ENCODE data around the gene S100A10.

The S100A10 gene

DNA sequence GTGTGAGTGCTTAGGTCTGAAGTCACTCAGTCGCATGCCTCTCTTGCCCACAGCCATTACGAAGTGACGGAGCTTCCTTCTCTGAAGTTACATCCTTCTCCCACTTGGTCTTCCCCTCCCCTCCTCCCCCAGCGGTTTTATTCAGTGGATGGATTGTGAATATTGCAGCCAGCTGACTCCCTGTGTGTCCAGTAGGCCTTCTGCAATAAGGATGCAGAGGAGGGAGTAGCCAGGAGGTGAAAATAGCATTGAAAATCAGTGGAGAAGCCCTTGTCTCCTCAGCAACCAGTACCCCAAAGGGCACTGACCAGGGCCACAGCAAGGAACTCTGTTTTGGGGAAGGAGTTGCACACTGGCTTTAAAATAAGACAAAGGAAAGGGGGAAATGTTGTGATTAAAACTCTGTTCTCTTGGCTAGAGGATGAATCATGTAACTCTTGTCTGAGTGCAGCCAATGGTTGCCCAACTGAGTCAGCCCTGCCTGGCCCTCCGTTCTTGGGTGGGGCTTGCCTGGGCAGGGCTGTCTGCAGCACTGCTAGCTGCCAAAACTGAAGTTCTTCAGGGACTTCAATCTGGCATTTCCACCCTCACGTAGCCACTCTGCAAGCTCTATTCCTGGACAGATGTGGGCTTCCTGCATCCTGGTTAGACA lies 4.3 kb downstream of the S100A10 start:
- 72 to 82% methylated on average over 6 of the region's 6 CpGs for WGBS, 2 experiments
- H3K4me3 ChIP-seq (ENCODE audit: insufficient read depth, low read depth, low read length), result no peak overlapping the region
- peaks cover 5% of the 10 kb centered on the region for H3K4me1 ChIP-seq (ENCODE audit: control insufficient read depth, insufficient read depth, low read length)
- no peaks in the 10 kb centered on the region for H3K9me3 ChIP-seq (ENCODE audit: control insufficient read depth, low read length)
- no peaks in the 10 kb centered on the region for H3K36me3 ChIP-seq (ENCODE audit: control insufficient read depth, insufficient read depth, low read length)
- H3K27me3 ChIP-seq (ENCODE audit: control insufficient read depth, insufficient read depth, low read length, poor library complexity, severe bottlenecking), result peaks cover 59% of the 10 kb centered on the region
- H3K27ac ChIP-seq (ENCODE audit: insufficient read depth, low read depth, low read length, poor library complexity, severe bottlenecking), result no peak overlapping the region

DNA sequence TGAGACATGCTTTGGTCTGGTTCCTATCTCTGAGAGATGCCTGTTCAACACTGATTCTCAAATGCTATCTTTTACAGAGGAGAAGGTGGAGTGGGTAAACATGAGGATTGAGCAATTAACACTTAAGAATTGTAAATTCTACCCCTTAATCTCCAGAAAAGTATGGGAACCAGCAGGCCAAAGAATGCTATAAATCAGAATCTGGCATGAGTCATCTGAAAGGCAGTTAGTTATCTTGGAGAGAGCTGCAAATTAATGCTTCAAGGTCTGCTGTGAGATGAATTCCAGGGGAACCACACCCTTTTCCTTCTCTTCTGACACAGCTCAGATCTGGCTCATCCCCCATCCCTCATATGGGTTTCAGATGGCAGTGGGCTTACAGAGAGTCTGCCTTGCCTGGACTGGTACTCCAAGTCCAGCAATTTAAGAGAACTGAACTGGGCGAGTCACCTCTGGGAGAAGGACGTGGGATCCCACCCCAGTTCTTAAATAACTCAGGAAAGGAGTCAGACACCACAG lies 5.2 kb downstream of the S100A10 start:
- Histone ChIP-seq H3K27ac (ENCODE audit: insufficient read depth, low read depth, low read length, poor library complexity, severe bottlenecking) (no peak overlapping the region), H3K9me3 (ENCODE audit: control insufficient read depth, low read length) (no peaks in the 10 kb centered on the region), H3K4me3 (ENCODE audit: insufficient read depth, low read depth, low read length) (no peak overlapping the region), H3K36me3 (ENCODE audit: control insufficient read depth, insufficient read depth, low read length) (no peaks in the 10 kb centered on the region), H3K4me1 (ENCODE audit: control insufficient read depth, insufficient read depth, low read length) (peaks cover 5% of the 10 kb centered on the region), H3K27me3 (ENCODE audit: control insufficient read depth, insufficient read depth, low read length, poor library complexity, severe bottlenecking) (peaks cover 51% of the 10 kb centered on the region)
- WGBS, 2 experiments, result 90 to 94% methylated on average over 2 of the region's 2 CpGs

GRCh38 chr1:151986501-151987190 lies 7.0 kb downstream of the S100A10 start:
- Histone ChIP-seq H3K27me3 (ENCODE audit: control insufficient read depth, insufficient read depth, low read length, poor library complexity, severe bottlenecking) (peaks cover 33% of the 10 kb centered on the region), H3K4me1 (ENCODE audit: control insufficient read depth, insufficient read depth, low read length) (no peaks in the 10 kb centered on the region), H3K9me3 (ENCODE audit: control insufficient read depth, low read length) (no peaks in the 10 kb centered on the region), H3K36me3 (ENCODE audit: control insufficient read depth, insufficient read depth, low read length) (no peaks in the 10 kb centered on the region), H3K4me3 (ENCODE audit: insufficient read depth, low read depth, low read length) (no peak overlapping the region), H3K27ac (ENCODE audit: insufficient read depth, low read depth, low read length, poor library complexity, severe bottlenecking) (no peak overlapping the region)
- WGBS, 2 experiments, result 85 to 93% methylated on average over 8 of the region's 8 CpGs

DNA sequence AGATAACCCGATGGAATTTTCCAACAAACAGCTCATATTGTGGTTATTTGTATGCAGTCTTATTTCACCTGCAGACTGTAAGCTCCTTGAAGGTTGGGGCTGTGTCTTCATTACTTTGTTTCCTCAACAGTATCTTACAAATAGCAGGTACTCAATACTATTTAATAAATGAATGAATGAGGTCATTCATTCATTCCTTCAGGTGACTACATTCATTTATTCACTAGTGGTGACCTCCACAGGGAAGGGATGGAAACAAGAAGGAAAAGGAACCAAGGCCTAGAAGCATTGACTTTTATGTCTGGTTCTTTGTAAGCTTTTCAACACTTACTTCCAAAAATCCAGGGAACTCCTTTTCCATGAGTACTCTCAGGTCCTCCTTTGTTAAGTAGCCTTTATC lies 7.9 kb downstream of the S100A10 start:
- H3K27ac ChIP-seq (ENCODE audit: insufficient read depth, low read depth, low read length, poor library complexity, severe bottlenecking), result no peak overlapping the region
- 88 to 100% methylated on average over 1 of the region's 1 CpG for WGBS, 2 experiments
- no peaks in the 10 kb centered on the region for H3K9me3 ChIP-seq (ENCODE audit: control insufficient read depth, low read length)
- H3K4me3 ChIP-seq (ENCODE audit: insufficient read depth, low read depth, low read length), result no peak overlapping the region
- no peaks in the 10 kb centered on the region for H3K36me3 ChIP-seq (ENCODE audit: control insufficient read depth, insufficient read depth, low read length)
- H3K27me3 ChIP-seq (ENCODE audit: control insufficient read depth, insufficient read depth, low read length, poor library complexity, severe bottlenecking), result peaks cover 24% of the 10 kb centered on the region
- H3K4me1 ChIP-seq (ENCODE audit: control insufficient read depth, insufficient read depth, low read length), result no peaks in the 10 kb centered on the region

DNA sequence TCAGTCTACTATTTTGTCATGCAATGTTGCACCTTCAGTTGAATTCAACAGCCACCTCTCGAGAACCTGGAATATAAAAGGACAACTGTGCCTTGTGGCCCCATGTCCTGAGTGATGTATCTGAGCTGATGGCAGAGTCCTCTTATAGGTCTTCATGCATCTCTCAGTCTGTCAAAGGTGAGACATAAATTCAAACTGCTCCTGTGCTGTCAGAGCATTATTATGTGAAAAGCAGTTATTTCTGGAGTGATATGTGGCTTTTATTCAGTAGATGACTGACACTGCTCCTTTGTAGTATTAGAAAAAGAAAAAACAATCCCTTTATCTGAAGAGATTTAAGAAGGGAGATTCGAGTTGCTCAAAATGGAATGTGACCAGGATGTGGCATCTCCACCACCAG lies 8.4 kb downstream of the S100A10 start:
- Histone ChIP-seq H3K4me1 (ENCODE audit: control insufficient read depth, insufficient read depth, low read length) (no peaks in the 10 kb centered on the region), H3K27ac (ENCODE audit: insufficient read depth, low read depth, low read length, poor library complexity, severe bottlenecking) (no peak overlapping the region), H3K4me3 (ENCODE audit: insufficient read depth, low read depth, low read length) (no peak overlapping the region), H3K27me3 (ENCODE audit: control insufficient read depth, insufficient read depth, low read length, poor library complexity, severe bottlenecking) (peaks cover 19% of the 10 kb centered on the region), H3K9me3 (ENCODE audit: control insufficient read depth, low read length) (no peaks in the 10 kb centered on the region), H3K36me3 (ENCODE audit: control insufficient read depth, insufficient read depth, low read length) (no peaks in the 10 kb centered on the region)
- WGBS, 2 experiments, result 89 to 98% methylated on average over 2 of the region's 2 CpGs

GRCh38 chr1:151984313-151984956 lies 9.2 kb downstream of the S100A10 start:
- Histone ChIP-seq H3K4me1 (ENCODE audit: control insufficient read depth, insufficient read depth, low read length) (no peaks in the 10 kb centered on the region), H3K36me3 (ENCODE audit: control insufficient read depth, insufficient read depth, low read length) (no peaks in the 10 kb centered on the region), H3K27ac (ENCODE audit: insufficient read depth, low read depth, low read length, poor library complexity, severe bottlenecking) (no peak overlapping the region), H3K27me3 (ENCODE audit: control insufficient read depth, insufficient read depth, low read length, poor library complexity, severe bottlenecking) (peaks cover 10% of the 10 kb centered on the region), H3K4me3 (ENCODE audit: insufficient read depth, low read depth, low read length) (no peak overlapping the region), H3K9me3 (ENCODE audit: control insufficient read depth, low read length) (no peaks in the 10 kb centered on the region)
- WGBS, 2 experiments, result 82 to 94% methylated on average over 1 of the region's 1 CpG

GRCh38 chr1:151982300-151983005 lies 11.2 kb downstream of the S100A10 start:
- H3K36me3 ChIP-seq (ENCODE audit: control insufficient read depth, insufficient read depth, low read length), result no peaks in the 10 kb centered on the region
- no peak overlapping the region for H3K27ac ChIP-seq (ENCODE audit: insufficient read depth, low read depth, low read length, poor library complexity, severe bottlenecking)
- 85 to 100% methylated on average over 1 of the region's 1 CpG for WGBS, 2 experiments
- no peaks in the 10 kb centered on the region for H3K4me1 ChIP-seq (ENCODE audit: control insufficient read depth, insufficient read depth, low read length)
- no peak overlapping the region for H3K4me3 ChIP-seq (ENCODE audit: insufficient read depth, low read depth, low read length)
- H3K27me3 ChIP-seq (ENCODE audit: control insufficient read depth, insufficient read depth, low read length, poor library complexity, severe bottlenecking), result no peaks in the 10 kb centered on the region
- H3K9me3 ChIP-seq (ENCODE audit: control insufficient read depth, low read length), result no peaks in the 10 kb centered on the region

- 90 to 91% methylated on average over 5 of the region's 5 CpGs for WGBS, 2 experiments
- Histone ChIP-seq H3K27ac (ENCODE audit: insufficient read depth, low read depth, low read length, poor library complexity, severe bottlenecking) (no peak overlapping the region), H3K4me1 (ENCODE audit: control insufficient read depth, insufficient read depth, low read length) (no peaks in the 10 kb centered on the region), H3K4me3 (ENCODE audit: insufficient read depth, low read depth, low read length) (no peak overlapping the region), H3K27me3 (ENCODE audit: control insufficient read depth, insufficient read depth, low read length, poor library complexity, severe bottlenecking) (no peaks in the 10 kb centered on the region), H3K9me3 (ENCODE audit: control insufficient read depth, low read length) (no peaks in the 10 kb centered on the region), H3K36me3 (ENCODE audit: control insufficient read depth, insufficient read depth, low read length) (no peaks in the 10 kb centered on the region)
Observed at GRCh38 chr1:151981178-151981525, 12.5 kb downstream of the S100A10 start.

DNA sequence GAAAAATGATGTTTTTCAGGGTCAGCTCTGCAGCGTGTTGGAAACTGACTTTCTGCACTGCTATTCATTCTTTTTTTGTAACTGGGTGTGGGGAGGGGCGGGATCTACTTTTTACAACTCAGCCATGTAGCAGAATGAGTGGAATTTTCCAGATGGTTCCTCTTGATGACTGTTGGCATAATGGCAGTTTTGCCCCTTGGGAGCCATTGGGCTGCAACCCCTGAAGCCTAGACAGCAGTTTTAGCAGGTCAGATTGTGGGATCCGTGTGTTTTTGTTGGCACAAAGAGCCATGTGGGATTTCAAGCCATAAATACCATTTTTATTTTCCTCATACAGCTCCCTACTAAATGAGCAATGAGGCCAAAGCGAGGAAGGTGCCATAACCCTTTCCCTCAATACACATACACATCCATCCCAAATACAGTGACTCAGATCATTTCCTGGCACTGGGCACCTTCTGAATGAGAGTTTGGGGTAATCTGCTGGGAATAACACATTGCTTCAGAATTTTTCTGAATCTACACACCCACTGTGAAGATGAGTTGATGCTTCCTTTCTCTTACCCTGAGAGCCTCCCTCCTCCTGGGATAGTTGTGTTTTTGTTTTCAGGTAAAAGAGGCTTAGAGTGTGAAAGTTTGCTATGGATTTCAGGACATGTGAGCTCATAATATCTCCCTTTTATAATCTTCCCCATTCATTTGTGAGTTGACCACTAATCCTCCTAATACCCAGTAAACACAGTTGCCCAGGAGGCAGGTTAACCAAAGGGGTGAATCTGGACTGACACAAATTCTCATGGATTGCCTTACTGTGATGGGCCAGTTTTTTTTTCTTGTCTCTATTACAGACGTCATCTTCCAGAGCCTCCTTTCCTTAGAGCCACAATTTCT lies 13.1 kb downstream of the S100A10 start:
- Histone ChIP-seq H3K36me3 (ENCODE audit: control insufficient read depth, insufficient read depth, low read length) (no peaks in the 10 kb centered on the region), H3K27ac (ENCODE audit: insufficient read depth, low read depth, low read length, poor library complexity, severe bottlenecking) (no peak overlapping the region)

More for the DNA sequence above, 13.1 kb downstream of the S100A10 start:
- Histone ChIP-seq H3K27me3 (ENCODE audit: control insufficient read depth, insufficient read depth, low read length, poor library complexity, severe bottlenecking) (no peaks in the 10 kb centered on the region), H3K9me3 (ENCODE audit: control insufficient read depth, low read length) (no peaks in the 10 kb centered on the region), H3K4me3 (ENCODE audit: insufficient read depth, low read depth, low read length) (no peak overlapping the region), H3K4me1 (ENCODE audit: control insufficient read depth, insufficient read depth, low read length) (no peaks in the 10 kb centered on the region)
- WGBS, 2 experiments, result 88 to 93% methylated on average over 5 of the region's 5 CpGs
